Bronchial epithelial cell (primary cell): ENCODE data around the gene LSM11. TPM values are rescaled to one million over a fixed set of nuclear protein-coding genes. Genes with fewer than 3 reads are reported as not detected.

Experiments
- DNase-seq: peaks from one replicate; pipeline ENCODE4 v3.0.0-alpha.2; 2010; ENCODE audit warnings: low read depth
- FAIRE-seq: peaks from 2 replicates; lab custom pipeline; 2011; peaks lifted over from hg19 to GRCh38; lab: Jason Lieb, UNC
- H3K27me3 ChIP-seq: 2 replicates; pipeline ENCODE4 v1.5.1; 2011; ENCODE audit warnings: low read length; ENCODE audit not compliant: control insufficient read depth, insufficient read depth
- H3K36me3 ChIP-seq: 2 replicates; pipeline ENCODE4 v1.5.1; 2011; ENCODE audit warnings: low read length; ENCODE audit not compliant: control insufficient read depth, insufficient read depth
- H3K4me3 ChIP-seq: 2 replicates; pipeline ENCODE4 v1.5.1; 2011; ENCODE audit warnings: mild to moderate bottlenecking, low read depth, low read length, control low read depth
- total RNA-seq: library from RNA; depleted of rRNA; stranded (reverse); fragments of >200 nt; gene quantifications from 2 replicates; pipeline ENCODE4 v1.2.1, GENCODE V29; 2014
- TF ChIP-seq, protein P1 (sequence below): IDR thresholded peaks from 2 replicates; pipeline ENCODE4 v1.5.1; 2011; ENCODE audit warnings: mild to moderate bottlenecking, moderate library complexity, low read length, control low read depth, inconsistent platforms; ENCODE audit not compliant: insufficient read depth, severe bottlenecking

The LSM11 gene
- total RNA-seq, 1 donor from 2014 or later = 4.5 TPM

GRCh38 chr5:157770665-157771064 is 27.2 kb downstream of the LSM11 start:
- H3K36me3 ChIP-seq = no peaks in the 10 kb centered on the region
- FAIRE-seq = no peak
- no peak overlapping the region for H3K4me3 ChIP-seq
- TF ChIP-seq, protein P1, sequence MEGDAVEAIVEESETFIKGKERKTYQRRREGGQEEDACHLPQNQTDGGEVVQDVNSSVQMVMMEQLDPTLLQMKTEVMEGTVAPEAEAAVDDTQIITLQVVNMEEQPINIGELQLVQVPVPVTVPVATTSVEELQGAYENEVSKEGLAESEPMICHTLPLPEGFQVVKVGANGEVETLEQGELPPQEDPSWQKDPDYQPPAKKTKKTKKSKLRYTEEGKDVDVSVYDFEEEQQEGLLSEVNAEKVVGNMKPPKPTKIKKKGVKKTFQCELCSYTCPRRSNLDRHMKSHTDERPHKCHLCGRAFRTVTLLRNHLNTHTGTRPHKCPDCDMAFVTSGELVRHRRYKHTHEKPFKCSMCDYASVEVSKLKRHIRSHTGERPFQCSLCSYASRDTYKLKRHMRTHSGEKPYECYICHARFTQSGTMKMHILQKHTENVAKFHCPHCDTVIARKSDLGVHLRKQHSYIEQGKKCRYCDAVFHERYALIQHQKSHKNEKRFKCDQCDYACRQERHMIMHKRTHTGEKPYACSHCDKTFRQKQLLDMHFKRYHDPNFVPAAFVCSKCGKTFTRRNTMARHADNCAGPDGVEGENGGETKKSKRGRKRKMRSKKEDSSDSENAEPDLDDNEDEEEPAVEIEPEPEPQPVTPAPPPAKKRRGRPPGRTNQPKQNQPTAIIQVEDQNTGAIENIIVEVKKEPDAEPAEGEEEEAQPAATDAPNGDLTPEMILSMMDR = no peak
- DNase-seq = no peak
- H3K27me3 ChIP-seq = no peaks in the 10 kb centered on the region

GRCh38 chr5:157772127-157772526 is 28.6 kb downstream of the LSM11 start:
- TF ChIP-seq, protein P1 = no peak
- H3K4me3 ChIP-seq = no peak overlapping the region
- no peaks in the 10 kb centered on the region for H3K36me3 ChIP-seq
- no peaks in the 10 kb centered on the region for H3K27me3 ChIP-seq
- FAIRE-seq (no peak), DNase-seq (no peak)

GRCh38 chr5:157778121-157778805 is 34.8 kb downstream of the LSM11 start:
- Histone ChIP-seq H3K4me3 (no peak overlapping the region), H3K27me3 (no peaks in the 10 kb centered on the region), H3K36me3 (no peaks in the 10 kb centered on the region)
- FAIRE-seq (no peak), DNase-seq (no peak)
- TF ChIP-seq, protein P1 = no peak

DNA sequence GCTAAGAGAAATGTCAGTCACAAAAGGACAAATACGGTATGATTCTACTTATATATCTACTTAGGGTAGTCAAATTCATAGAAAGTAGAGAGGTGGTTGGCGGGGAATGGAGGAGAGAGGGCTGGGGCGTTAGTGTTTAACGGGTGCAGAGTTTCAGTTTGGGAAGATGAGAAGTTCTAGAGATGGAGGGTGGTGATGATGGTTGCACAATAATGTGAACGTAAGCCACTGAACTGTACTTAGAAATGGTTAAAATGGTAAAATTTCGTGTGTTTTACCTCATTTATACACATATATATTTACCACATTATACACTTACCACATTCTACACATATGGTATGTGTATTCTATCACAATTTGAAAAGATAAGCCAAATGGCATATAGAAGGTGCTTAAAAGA is 35.7 kb downstream of the LSM11 start:
- Histone ChIP-seq H3K27me3 (no peaks in the 10 kb centered on the region), H3K4me3 (no peak overlapping the region), H3K36me3 (no peaks in the 10 kb centered on the region)
- DNase-seq (no peak), FAIRE-seq (no peak)
- TF ChIP-seq, protein P1 = no peak

DNA sequence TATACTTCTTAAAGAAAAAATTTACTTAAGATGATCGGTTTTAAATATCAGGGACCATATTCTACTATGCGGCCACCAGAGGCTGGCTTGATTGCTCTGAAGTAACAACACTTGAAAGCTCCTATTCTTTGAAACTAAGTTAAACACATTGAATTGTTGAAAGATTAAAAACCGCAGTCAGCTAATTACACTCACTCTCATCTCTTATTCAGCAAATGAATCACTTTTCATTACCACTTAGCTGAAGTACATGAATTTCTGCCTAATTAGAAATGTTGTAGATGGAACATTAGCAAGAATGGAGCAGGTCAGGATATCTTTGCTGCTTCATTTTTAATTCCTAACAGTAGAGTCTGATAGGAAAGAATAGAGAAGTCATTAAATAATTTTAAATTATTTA is 42.3 kb downstream of the LSM11 start:
- TF ChIP-seq, protein P1 = no peak
- no peak overlapping the region for H3K4me3 ChIP-seq
- no peak for FAIRE-seq
- peaks cover 1% of the 10 kb centered on the region for H3K36me3 ChIP-seq
- DNase-seq = no peak
- no peaks in the 10 kb centered on the region for H3K27me3 ChIP-seq

- DNase-seq (no peak), FAIRE-seq (no peak)
- TF ChIP-seq, protein P1 = no peak
- H3K4me3 ChIP-seq = no peak overlapping the region
- H3K36me3 ChIP-seq = peaks cover 5% of the 10 kb centered on the region
- H3K27me3 ChIP-seq = no peaks in the 10 kb centered on the region
These were observed 49.8 kb downstream of the LSM11 start for GRCh38 chr5:157793301-157793700.
